GM13977 (cell line): ENCODE measurements around the gene DAG1.

Source experiments
- DNase-seq: peaks from one replicate; pipeline ENCODE4 v3.0.0; 2012; ENCODE audit warnings: low spot score
- in situ Hi-C: fragments of 300-500 bp; cut with MboI; formaldehyde crosslinking; loops from one replicate; pipeline ENCODE4 v1.12.0; 2022; ENCODE audit warnings: low sequenced_read_pairs, low pct_unique_long_range_greater_than_20kb, mixed read lengths, inconsistent platforms; ENCODE audit not compliant: unreplicated experiment
- TF ChIP-seq, protein P1 (sequence below): IDR thresholded peaks from 2 replicates; pipeline ENCODE4 v1.5.1; 2012; ENCODE audit warnings: mild to moderate bottlenecking, control low read depth; ENCODE audit not compliant: insufficient read depth; ENCODE audit errors: extremely low read depth, missing control alignments

Gene DAG1

DNA sequence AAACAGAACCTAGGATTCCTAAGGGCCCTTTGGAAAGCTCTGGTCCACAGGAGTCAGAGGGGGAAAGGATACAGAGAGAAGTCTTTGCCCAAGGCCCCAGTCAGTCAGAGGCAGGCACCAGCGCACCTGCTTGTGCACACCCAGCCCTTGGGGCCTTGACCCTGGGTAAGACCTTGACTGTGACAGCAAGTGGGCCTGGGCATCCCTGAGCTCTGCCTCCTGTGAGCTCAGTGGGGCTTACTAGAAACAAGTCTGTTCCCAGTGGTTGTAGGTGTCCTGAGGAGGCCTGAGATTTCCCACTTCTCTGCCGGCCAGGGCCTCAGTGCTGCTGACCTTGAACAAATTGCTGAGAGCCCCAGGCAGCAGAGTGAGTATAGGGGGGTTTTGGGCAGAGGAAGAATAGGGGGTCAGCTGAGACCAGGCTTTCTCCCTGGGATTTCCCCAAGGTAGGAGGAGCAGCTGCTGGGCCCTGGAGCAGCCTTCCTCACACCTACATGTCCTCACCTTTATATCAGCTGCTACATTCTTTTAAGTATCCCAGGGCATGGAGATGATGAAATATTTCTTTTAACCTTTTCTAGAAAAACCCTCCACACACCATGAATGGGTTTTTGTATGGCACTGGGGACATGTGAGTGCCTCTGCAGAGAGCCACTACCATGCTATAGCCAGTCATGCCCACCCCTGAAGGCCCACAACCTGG is 9.7 kb upstream of the DAG1 start:
- in situ Hi-C loops, result no loop called here
- no peak for DNase-seq
- TF ChIP-seq, protein P1, sequence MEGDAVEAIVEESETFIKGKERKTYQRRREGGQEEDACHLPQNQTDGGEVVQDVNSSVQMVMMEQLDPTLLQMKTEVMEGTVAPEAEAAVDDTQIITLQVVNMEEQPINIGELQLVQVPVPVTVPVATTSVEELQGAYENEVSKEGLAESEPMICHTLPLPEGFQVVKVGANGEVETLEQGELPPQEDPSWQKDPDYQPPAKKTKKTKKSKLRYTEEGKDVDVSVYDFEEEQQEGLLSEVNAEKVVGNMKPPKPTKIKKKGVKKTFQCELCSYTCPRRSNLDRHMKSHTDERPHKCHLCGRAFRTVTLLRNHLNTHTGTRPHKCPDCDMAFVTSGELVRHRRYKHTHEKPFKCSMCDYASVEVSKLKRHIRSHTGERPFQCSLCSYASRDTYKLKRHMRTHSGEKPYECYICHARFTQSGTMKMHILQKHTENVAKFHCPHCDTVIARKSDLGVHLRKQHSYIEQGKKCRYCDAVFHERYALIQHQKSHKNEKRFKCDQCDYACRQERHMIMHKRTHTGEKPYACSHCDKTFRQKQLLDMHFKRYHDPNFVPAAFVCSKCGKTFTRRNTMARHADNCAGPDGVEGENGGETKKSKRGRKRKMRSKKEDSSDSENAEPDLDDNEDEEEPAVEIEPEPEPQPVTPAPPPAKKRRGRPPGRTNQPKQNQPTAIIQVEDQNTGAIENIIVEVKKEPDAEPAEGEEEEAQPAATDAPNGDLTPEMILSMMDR, result no peak

DNA sequence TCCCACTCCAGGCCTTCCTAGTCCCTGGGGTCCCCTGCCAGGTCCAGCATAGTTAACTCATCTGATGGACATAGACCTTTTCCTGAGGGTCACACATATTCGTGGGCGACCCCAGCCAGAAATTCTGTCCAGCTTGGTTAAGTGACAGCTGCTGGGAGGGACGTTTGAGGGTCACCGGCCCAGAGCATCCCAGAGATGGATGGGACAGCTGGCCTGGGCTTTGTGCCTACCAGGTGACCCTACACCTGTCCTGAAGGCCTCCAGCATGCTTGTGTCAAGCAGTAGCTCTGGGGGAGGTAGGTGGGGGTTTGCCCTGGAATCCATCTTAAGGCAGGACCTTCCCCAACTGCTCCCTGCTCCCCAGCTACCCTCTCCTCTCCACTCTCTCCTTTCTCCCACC is 9.1 kb upstream of the DAG1 start:
- TF ChIP-seq, protein P1, result no peak
- in situ Hi-C loops, result no loop called here
- DNase-seq, result no peak

DNA sequence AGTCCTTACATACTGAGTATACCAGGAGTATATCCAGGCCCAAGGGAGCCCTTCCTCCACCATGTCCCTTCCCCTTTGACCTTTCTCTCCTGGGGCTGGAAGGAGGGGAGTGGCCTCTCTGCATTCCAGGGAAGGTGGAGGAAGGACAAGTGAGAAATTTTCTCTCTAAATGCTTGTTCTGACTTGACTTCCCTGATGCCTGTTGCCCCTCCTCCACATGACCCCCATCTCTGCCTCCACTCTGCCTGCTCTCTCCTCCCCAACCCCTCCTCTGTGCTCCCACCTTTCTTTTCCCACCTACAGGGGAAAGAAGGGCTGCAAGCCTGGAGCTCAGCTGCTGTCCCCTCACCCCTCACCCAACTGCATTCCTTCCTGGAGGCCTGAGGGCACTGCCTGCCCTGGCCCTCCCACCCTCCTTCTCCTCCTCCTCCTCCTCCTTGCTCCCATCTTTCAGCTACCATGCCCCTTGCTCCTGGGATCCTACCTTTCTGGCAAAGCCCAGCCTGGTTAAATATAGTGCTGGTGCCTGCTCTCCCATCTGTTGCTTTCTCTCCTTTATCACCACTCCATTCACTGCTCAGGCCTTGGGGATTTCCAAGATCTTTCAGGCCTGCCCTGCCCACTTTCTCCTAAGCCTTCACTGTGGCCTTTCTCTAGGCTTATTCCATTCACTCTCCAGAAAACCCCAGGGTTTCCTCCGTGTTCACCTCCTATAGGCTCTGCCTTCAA is 8.5 kb upstream of the DAG1 start:
- in situ Hi-C loops, result no loop called here
- TF ChIP-seq, protein P1, result no peak
- no peak for DNase-seq

DNA sequence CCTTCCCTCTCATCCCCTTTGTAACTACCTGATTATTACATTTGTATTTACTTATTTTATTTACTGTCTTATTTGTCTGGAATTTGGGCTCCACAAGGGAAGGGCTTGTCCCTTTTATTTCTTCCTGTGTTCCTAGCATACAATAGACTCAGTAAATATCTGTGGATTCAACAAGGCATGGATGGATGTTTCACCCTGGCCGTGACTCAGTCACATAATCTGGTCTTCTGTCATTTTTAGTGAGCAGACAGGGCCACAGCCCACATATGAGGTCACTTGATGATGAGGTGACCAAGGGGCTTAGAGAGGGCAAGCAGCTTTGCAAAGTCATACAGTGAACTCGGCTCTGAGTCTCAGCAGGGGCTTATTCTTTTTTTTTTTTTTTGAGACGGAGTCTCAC is 7.8 kb upstream of the DAG1 start:
- in situ Hi-C loops, result no loop called here
- TF ChIP-seq, protein P1, result no peak
- DNase-seq, result no peak

DNA sequence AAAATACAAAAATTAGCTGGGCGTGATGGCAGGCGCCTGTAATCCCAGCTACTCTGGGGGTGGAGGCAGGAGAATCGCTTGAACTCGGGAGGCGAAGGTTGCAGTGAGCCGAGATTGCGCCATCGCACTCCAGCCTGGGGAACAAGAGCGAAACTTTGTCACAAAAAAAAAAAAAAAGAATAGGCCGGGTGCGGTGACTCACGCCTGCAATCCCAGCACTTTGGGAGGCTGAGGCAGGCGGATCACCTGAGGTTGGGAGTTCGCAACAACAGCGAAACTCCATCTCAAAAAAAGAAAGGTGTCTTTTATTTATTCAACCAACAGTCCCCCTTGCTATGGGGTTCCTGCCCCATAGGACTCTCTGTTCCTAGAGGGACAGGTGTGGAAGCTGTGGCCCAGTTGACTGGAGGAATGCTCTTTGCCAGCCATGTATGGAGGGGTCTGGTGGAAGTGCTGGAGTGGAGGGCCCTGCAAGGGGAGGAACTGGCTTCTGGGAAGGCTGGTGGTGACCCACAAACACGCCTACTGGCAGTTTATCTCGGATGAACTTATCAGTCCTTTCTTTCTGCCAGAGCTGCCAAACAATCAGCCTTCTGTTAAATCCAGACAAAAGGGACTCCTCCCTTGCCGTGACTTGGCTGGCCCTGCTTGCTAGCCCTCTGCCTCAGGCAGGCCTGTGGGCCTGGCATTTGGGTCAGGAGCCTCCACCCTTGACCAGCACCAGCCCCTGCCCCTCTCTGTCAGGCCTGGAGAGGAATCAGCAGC is 4.6 kb upstream of the DAG1 start:
- no peak for DNase-seq
- TF ChIP-seq, protein P1, result no peak
- in situ Hi-C loops, result no loop called here

DNA sequence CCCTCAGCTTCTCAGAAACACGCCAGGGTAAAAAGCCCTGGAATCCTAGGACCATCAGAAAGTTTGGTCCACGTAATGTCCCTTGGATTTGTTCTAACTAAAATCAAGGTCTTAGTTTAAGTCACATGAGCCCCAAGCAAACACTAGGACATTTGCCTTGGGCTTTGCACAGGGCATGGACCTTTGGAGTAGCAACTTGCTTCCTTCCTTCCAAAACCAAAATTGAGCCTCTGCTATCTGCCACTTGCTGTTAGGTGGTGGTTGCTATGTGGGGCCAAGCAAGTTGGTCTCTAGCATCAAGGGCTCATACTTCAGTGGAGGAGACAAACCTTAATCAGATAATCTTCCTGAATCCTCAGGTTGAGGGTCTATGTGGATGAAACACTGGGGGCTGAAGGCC is 4.0 kb upstream of the DAG1 start:
- TF ChIP-seq, protein P1, result no peak
- DNase-seq, result no peak
- in situ Hi-C loops, result no loop called here
